K562 (cell line): Measurements from ENCODE around the gene CLPSL1. TPM values are rescaled to one million over a fixed set of nuclear protein-coding genes. Genes with fewer than 3 reads are reported as not detected.

Experiments used
- BACH1 ChIP-seq: fragments of 200-800 bp; sonication (Bioruptor generic); IDR thresholded peaks from 2 replicates; pipeline ENCODE4 v1.6.1; 2016; ENCODE audit warnings: missing genetic modification characterization, missing compliant biosample characterization
- C11orf30 ChIP-seq: fragments of 450-650 bp; IDR thresholded peaks from 2 replicates; pipeline ENCODE4 v1.6.1; 2016; ENCODE audit warnings: low read depth, mild to moderate bottlenecking
- CEBPB ChIP-seq: fragments of 450-650 bp; IDR thresholded peaks from 2 replicates; pipeline ENCODE4 v1.6.1; 2016; ENCODE audit warnings: missing genetic modification characterization, missing compliant biosample characterization
- FUS ChIP-seq: fragments of 200-400 bp; formaldehyde crosslinking; optimal IDR thresholded peaks from 2 replicates; pipeline ENCODE3; 2017; ENCODE audit warnings: low read depth, low read length
- MTA3 ChIP-seq: fragments of 450-650 bp; formaldehyde crosslinking; IDR thresholded peaks from 2 replicates; pipeline ENCODE4 v1.6.1; 2017; ENCODE audit warnings: mild to moderate bottlenecking, borderline replicate concordance
- NFRKB ChIP-seq: fragments of 450-650 bp; IDR thresholded peaks from 2 replicates; pipeline ENCODE4 v1.6.1; 2016; ENCODE audit warnings: low read depth
- RFX5 ChIP-seq: IDR thresholded peaks from 2 replicates; pipeline ENCODE4 v1.6.1; 2011; ENCODE audit warnings: low read depth, mild to moderate bottlenecking, improper control_type of control experiment, low read length
- SAP30 ChIP-seq: fragments of 200-600 bp; sonication (generic); IDR thresholded peaks from 2 replicates; pipeline ENCODE4 v1.6.1; 2012; ENCODE audit warnings: borderline replicate concordance, low read depth, mild to moderate bottlenecking, moderate library complexity, low read length, control low read depth, inconsistent platforms; ENCODE audit not compliant: insufficient read depth, poor library complexity, severe bottlenecking
- SMARCE1 ChIP-seq: fragments of 450-650 bp; IDR thresholded peaks from 2 replicates; pipeline ENCODE4 v1.7.1; 2016; ENCODE audit warnings: mild to moderate bottlenecking
- SRSF3 ChIP-seq: fragments of 200-400 bp; formaldehyde crosslinking; IDR thresholded peaks from 2 replicates; pipeline ENCODE4 v1.6.1; 2016; ENCODE audit warnings: mild to moderate bottlenecking, low read length, moderate library complexity; ENCODE audit not compliant: insufficient read depth
- STAT6 ChIP-seq: sonication (generic); formaldehyde crosslinking; IDR thresholded peaks from 2 replicates; pipeline ENCODE4 v1.8.1; 2023; ENCODE audit warnings: mild to moderate bottlenecking, missing genetic modification reagents
- TSC22D4 ChIP-seq: fragments of 450-650 bp; IDR thresholded peaks from 2 replicates; pipeline ENCODE4 v1.6.1; 2016; ENCODE audit warnings: missing genetic modification characterization, missing biosample characterization, control low read depth
- ZFP91 ChIP-seq: sonication (generic); formaldehyde crosslinking; IDR thresholded peaks from 2 replicates; pipeline ENCODE4 v1.8.0; 2022; ENCODE audit warnings: mild to moderate bottlenecking, missing genetic modification reagents
- ZNF175 ChIP-seq: fragments of 200-800 bp; sonication (Bioruptor generic); IDR thresholded peaks from 2 replicates; pipeline ENCODE4 v1.6.1; 2016; ENCODE audit warnings: low read depth, mild to moderate bottlenecking, missing genetic modification characterization, missing compliant biosample characterization
- ZNF24 ChIP-seq: fragments of 450-650 bp; IDR thresholded peaks from 2 replicates; pipeline ENCODE4 v1.6.1; 2016
- ZNF586 ChIP-seq: fragments of 450-650 bp; formaldehyde crosslinking; conservative IDR thresholded peaks from 2 replicates; pipeline ENCODE4 v1.4.0; 2020; ENCODE audit warnings: mild to moderate bottlenecking, moderate library complexity
- ZNF696 ChIP-seq: fragments of 250-450 bp; sonication (Bioruptor Pico); conservative IDR thresholded peaks from 2 replicates; pipeline ENCODE4 v1.4.0; 2020; ENCODE audit warnings: mild to moderate bottlenecking, moderate library complexity
- ZNF778 ChIP-seq: fragments of 450-650 bp; formaldehyde crosslinking; IDR thresholded peaks from 2 replicates; pipeline ENCODE4 v1.4.0; 2020; ENCODE audit warnings: mild to moderate bottlenecking, moderate library complexity
- polyA plus RNA-seq, 8 experiments: library from polyadenylated mRNA; depleted of rRNA in 4 of 8; stranded (reverse) in 5 of 8; unstranded in 3 of 8; fragments of >200 nt; fragmentation: Nextera tagmentation in 2 of 8; fragmentation: Illumina TruSeq in 1 of 8; extraction: Ambion mirVana in 2 of 8; extraction: Trizol in 1 of 8; gene quantifications; 2 replicates each; pipeline versions ENCODE4 v1.2.1 to v1.2.3, GENCODE V29; 2011 to 2014; ENCODE audit warnings: inconsistent platforms in 1 of 8, missing spikeins in 1 of 8
- total RNA-seq, 7 experiments: library from RNA; depleted of rRNA in 6 of 7; stranded (reverse); fragments of >200 nt in 6 of 7; fragmentation: Illumina TruSeq in 2 of 7; extraction: Trizol in 2 of 7; gene quantifications; 2 replicates each; pipeline versions ENCODE4 v1.2.1 to v1.2.3, GENCODE V29; 2011 to 2021; ENCODE audit warnings: low replicate concordance in 1 of 7
- TF ChIP-seq, protein P1 (sequence below): fragments of 450-650 bp; formaldehyde crosslinking; IDR thresholded peaks from 2 replicates; pipeline ENCODE4 v1.4.0; 2022; ENCODE audit warnings: missing genetic modification characterization
- TF ChIP-seq, protein P2 (sequence below): sonication (generic); formaldehyde crosslinking; IDR thresholded peaks from 2 replicates; pipeline ENCODE4 v1.8.0; 2022; ENCODE audit warnings: missing genetic modification reagents, mild to moderate bottlenecking, moderate library complexity, borderline replicate concordance
- TF ChIP-seq, protein P3 (sequence below): fragments of 450-650 bp; IDR thresholded peaks from 2 replicates; pipeline ENCODE4 v1.6.1; 2016; ENCODE audit warnings: missing biosample characterization, missing genetic modification characterization
- TF ChIP-seq, protein P4 (sequence below): fragments of 250-450 bp; sonication (Bioruptor Pico); IDR thresholded peaks from 2 replicates; pipeline ENCODE4 v1.8.0; 2021; ENCODE audit warnings: borderline replicate concordance, mild to moderate bottlenecking, moderate library complexity; ENCODE audit not compliant: poor library complexity, severe bottlenecking

Gene CLPSL1
- total and polyA plus RNA-seq, 9 of the 15 experiments (the other 6 are each of a cell fraction or from before 2014, with no cell fraction given) = not detected

DNA sequence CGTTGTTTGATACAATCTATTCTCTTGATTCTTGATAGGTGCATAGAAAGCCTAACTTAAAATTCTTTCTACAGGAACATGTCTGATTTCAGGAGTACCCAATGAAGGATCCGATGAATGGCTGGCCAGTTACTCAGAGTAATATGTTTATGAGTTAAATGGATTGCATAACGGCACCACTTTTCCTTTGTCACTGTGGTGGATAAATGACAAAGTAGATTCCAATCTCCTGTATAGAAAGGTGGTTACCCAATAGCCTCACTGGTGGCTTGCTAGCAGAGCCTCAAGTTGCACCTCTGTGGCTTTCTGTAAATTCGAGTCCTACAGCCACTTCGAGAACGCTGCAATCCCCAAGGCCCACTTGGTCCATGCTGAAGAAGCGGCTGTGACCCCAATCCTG is 52.7 kb downstream of the CLPSL1 start (continued):
- TF ChIP-seq, protein P1, sequence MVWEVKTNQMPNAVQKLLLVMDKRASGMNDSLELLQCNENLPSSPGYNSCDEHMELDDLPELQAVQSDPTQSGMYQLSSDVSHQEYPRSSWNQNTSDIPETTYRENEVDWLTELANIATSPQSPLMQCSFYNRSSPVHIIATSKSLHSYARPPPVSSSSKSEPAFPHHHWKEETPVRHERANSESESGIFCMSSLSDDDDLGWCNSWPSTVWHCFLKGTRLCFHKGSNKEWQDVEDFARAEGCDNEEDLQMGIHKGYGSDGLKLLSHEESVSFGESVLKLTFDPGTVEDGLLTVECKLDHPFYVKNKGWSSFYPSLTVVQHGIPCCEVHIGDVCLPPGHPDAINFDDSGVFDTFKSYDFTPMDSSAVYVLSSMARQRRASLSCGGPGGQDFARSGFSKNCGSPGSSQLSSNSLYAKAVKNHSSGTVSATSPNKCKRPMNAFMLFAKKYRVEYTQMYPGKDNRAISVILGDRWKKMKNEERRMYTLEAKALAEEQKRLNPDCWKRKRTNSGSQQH (CRISPR knock-in tag) = no peak
- TF ChIP-seq ZNF24 (no peak), ZNF778 (CRISPR knock-in tag) (no peak), SRSF3 (no peak), ZNF696 (CRISPR knock-in tag) (no peak), FUS (no peak), TSC22D4 (tag) (no peak), BACH1 (tag) (peak; percentile 76), RFX5 (no peak), STAT6 (no peak), ZFP91 (CRISPR knock-in tag) (no peak), SMARCE1 (no peak), MTA3 (no peak), SAP30 (no peak), CEBPB (peak; percentile 100), NFRKB (no peak), C11orf30 (peak; percentile 81), ZNF175 (CRISPR knock-in tag) (no peak), ZNF586 (CRISPR knock-in tag) (no peak)
- TF ChIP-seq, protein P2, sequence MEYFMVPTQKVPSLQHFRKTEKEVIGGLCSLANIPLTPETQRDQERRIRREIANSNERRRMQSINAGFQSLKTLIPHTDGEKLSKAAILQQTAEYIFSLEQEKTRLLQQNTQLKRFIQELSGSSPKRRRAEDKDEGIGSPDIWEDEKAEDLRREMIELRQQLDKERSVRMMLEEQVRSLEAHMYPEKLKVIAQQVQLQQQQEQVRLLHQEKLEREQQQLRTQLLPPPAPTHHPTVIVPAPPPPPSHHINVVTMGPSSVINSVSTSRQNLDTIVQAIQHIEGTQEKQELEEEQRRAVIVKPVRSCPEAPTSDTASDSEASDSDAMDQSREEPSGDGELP (CRISPR knock-in tag) = no peak
- TF ChIP-seq, protein P3, sequence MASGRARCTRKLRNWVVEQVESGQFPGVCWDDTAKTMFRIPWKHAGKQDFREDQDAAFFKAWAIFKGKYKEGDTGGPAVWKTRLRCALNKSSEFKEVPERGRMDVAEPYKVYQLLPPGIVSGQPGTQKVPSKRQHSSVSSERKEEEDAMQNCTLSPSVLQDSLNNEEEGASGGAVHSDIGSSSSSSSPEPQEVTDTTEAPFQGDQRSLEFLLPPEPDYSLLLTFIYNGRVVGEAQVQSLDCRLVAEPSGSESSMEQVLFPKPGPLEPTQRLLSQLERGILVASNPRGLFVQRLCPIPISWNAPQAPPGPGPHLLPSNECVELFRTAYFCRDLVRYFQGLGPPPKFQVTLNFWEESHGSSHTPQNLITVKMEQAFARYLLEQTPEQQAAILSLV (tag) = peak; percentile 85
- TF ChIP-seq, protein P4, sequence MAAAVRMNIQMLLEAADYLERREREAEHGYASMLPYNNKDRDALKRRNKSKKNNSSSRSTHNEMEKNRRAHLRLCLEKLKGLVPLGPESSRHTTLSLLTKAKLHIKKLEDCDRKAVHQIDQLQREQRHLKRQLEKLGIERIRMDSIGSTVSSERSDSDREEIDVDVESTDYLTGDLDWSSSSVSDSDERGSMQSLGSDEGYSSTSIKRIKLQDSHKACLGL = no peak
